Mucosa of rectum (tissue), 2 donors: ENCODE results near the gene FSTL3.
"Not testable (repeated sequence)": the region's sequence is repeated elsewhere in the genome, so short reads cannot be mapped to it uniquely, and the experiment has no call there.

Experiments
- H3K27ac ChIP-seq, 2 donors: one replicate each; pipeline ENCODE4 v1.7.0; 2013; ENCODE audit warnings: inconsistent platforms in 2 of 2, low read depth in 2 of 2, low read length in 2 of 2
- H3K27me3 ChIP-seq, 2 donors: one replicate each; pipeline ENCODE4 v1.7.0; 2013; ENCODE audit warnings: low read length in 2 of 2; ENCODE audit not compliant: control insufficient read depth in 2 of 2, insufficient read depth in 2 of 2
- H3K36me3 ChIP-seq, 2 donors: one replicate each; pipeline ENCODE4 v1.7.0; 2013; ENCODE audit warnings: low read length in 2 of 2; ENCODE audit not compliant: control insufficient read depth in 2 of 2, insufficient read depth in 2 of 2
- H3K4me1 ChIP-seq, 2 donors: one replicate each; pipeline ENCODE4 v1.7.0; 2013; ENCODE audit warnings: low read length in 2 of 2, mild to moderate bottlenecking in 1 of 2; ENCODE audit not compliant: control insufficient read depth in 2 of 2, insufficient read depth in 2 of 2
- H3K4me3 ChIP-seq, 2 donors: one replicate each; pipeline ENCODE4 v1.7.0; 2013; ENCODE audit warnings: low read length in 2 of 2
- H3K9ac ChIP-seq, 2 donors: one replicate each; pipeline ENCODE4 v1.7.0; 2013; ENCODE audit warnings: low read length in 2 of 2, low read depth in 1 of 2, mild to moderate bottlenecking in 1 of 2
- H3K9me3 ChIP-seq, 2 donors: one replicate each; pipeline ENCODE4 v1.7.0; 2013; ENCODE audit warnings: low read length in 2 of 2; ENCODE audit not compliant: control insufficient read depth in 2 of 2
- donor health status: healthy.
- donor health status: Normal muscosa, but diverticular disease.

The FSTL3 gene

DNA sequence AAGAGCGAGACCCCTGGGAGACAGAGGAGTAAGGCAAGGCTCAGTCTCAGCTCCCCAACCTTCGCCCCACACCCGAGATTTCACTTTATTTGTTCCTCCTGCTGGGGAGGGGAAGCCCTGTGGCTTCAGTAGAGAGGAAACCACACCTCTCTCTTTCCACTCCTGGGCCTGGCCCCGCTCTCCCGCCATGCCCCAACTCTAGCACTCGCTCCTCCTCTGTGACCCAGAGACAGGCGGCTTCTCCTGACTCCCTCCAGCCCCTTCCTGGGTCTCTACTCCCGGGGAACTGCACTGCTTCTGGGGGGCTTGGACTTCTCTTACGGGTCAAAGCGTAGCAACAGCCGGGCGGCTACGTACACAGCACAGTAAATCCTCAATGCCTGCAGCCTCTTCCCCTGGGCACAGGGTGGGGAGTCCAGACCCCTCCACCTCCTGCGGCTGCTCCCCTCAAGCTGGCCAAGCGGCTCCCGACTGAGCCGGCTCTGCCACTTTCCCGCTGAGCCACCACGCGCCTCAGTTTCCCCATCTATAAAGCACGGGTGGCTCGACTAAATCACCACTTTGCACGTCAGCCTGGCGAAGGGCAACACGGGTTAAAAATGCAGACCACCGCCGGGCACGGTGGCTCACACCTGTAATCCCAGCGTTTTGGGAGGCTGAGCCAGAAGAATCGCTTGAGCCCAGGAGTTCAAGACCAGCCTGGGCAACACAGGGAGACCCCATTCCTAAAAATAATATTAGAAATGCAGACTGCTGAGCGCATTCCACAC is 14.6 kb upstream of the FSTL3 start:
- peak overlapping the region; percentile 95 to 96 for H3K9ac ChIP-seq
- H3K9me3 ChIP-seq, result no peaks in the 10 kb centered on the region
- H3K4me3 ChIP-seq, result peak overlapping the region; percentile 79 to 82
- peak overlapping the region; percentile 95 to 96 for H3K27ac ChIP-seq
- H3K27me3 ChIP-seq, result no peaks in the 10 kb centered on the region
- no peaks in the 10 kb centered on the region for H3K36me3 ChIP-seq
- peaks cover 50 to 51% of the 10 kb centered on the region in 2 donors for H3K4me1 ChIP-seq

DNA sequence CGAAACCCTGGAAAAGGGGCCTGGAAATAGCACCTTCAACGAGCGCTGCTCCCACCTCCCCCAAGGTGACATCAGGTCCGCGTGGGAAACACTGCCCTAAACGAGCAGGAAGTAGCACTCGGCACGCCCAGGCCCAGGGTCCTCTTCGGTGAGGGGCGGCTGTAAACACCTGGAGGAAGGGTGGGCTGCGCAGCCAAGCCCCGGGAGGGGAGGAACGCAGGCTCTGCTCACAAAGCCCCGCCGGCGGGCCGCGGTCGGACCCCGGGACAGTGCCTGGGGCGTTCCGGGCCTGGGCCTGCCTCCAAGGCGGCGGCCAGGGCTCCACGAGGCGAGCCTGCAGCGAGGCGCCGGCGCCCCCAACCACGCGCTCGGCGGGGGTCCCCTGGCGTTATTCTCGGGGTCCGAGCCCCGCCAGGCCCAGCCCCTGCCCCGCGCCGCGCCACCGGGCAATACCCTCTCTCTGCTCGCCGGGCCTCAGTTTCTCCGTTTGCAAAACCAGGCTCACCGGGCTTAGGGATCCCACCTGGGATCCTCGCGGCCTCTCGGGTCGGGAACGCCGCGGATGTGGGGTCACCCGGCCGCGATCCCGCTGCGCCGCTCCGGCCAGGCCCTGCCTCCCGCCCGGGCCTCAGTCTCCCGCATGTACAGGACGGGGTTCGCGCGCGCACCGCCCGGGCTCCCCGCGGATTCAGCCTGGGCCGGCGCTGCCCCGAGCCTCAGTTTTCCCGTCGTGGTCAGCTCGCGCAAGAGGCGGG is 13.8 kb upstream of the FSTL3 start:
- peaks cover 48 to 50% of the 10 kb centered on the region in 2 donors for H3K4me1 ChIP-seq

DNA sequence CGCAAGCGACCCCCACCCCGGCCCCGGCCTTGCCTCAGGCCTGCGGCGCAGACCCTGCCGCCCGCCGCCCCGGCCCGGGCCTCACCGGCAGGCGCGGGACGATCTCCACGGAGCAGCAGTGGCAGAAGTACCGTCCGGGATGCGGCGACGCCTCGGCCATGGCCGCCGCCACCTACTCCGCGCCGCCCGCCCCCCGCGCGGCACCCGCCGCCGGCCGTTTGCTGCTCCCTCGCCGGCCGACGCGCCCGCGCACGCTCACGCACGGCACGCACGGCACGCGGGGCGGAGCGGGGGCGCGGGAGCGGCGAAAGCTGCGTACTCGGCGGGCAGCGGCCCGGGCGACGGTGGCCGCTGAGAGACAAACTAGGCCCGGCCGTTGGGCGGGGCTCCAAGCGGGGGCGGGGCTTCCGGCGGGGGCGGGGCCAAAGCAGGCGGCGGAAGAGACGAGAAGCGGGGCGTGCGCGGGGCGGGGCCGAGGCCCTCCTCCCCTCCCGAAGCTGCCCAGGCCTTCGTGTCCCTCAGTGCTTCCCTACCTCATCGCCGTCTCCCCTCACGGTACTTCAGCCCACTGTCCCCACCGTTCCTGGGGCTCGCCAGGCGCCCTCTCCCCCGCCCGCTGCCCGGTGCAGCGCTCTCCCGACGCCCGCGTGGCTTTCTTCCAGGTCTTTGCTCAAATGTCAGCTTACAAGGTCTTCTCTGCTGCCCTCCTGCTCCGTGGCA is 13.1 kb upstream of the FSTL3 start, which contains the start of gene RNF126:
TSS of gene RNF126 (minus strand) at position 253 of the 720 bp plus-strand sequence. CDS start at position 160, 93 bp downstream.
- H3K27me3 ChIP-seq, result no peaks in the 10 kb centered on the region
- peak within 1 kb of the TSS; percentile 95 to 96 for H3K9ac ChIP-seq
- peaks cover 46 to 50% of the 10 kb centered on the region in 2 donors for H3K4me1 ChIP-seq
- H3K27ac ChIP-seq, result peak within 1 kb of the TSS; percentile 95 to 96
- peak within 1 kb of the TSS; percentile 79 to 82 for H3K4me3 ChIP-seq
- H3K9me3 ChIP-seq, result no peaks in the 10 kb centered on the region
- H3K36me3 ChIP-seq, result no peaks in the 10 kb centered on the region

More for the DNA sequence above, 13.8 kb upstream of the FSTL3 start:
- Histone ChIP-seq H3K9ac (peak overlapping the region; percentile 95 to 96), H3K27ac (peak overlapping the region; percentile 95 to 96), H3K27me3 (no peaks in the 10 kb centered on the region), H3K9me3 (no peaks in the 10 kb centered on the region), H3K4me3 (peak overlapping the region; percentile 79 to 82), H3K36me3 (no peaks in the 10 kb centered on the region)

DNA sequence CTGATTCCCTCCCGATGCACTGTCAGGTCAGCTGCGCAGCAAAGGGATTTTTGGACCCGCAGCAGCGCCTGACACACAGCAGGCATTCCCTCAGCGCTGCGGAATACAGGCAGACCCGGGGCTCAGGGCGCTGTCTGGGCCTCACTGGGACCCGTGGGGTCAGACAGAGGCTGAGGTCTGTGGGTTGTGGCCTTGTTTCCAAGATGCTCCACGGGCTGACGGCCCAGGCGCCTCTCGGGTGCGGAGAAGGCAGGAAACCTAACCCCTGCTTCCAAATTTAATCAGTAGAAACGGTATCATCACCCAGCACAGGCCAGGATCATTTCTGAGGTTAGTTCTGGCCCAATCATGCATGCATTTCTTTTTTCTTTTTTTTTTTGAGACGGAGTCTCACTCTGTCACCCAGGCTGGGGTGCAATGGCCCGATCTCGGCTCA is 12.5 kb upstream of the FSTL3 start:
- Histone ChIP-seq H3K9ac (peak overlapping the region; percentile 89 to 91), H3K4me3 (peak overlapping the region; percentile 75 to 78), H3K4me1 (peaks cover 40 to 45% of the 10 kb centered on the region in 2 donors), H3K27me3 (no peaks in the 10 kb centered on the region), H3K9me3 (no peaks in the 10 kb centered on the region), H3K27ac (peak overlapping the region; percentile 89 to 94), H3K36me3 (no peaks in the 10 kb centered on the region)

DNA sequence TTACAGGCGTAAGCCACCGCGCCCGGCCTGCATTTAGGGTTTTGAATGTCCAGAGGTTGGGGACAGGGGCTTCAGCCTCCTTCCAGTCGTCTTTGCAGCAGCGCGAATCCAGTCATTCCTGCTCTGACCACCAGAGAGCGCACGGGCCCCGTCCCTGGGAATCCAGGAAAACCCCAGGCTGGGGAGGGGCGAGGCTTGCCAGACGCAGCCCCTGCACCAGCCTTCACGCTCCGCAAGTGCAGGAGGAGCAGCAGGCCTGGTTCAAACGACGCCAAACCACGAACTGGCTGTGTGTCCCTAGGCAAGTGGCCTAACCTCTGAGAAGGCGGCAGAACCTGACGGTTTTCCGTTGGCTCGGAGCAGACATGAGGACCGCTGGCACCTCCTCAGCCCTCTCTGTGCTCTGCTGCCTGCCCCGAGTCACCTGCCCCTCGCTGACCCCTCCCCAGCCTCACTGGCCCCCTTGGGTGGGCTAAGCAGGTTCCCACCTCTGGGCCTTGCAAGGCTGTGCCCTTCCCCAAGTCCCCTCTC is 11.2 kb upstream of the FSTL3 start:
- no peaks in the 10 kb centered on the region for H3K27me3 ChIP-seq
- peaks cover 30 to 35% of the 10 kb centered on the region in 2 donors for H3K4me1 ChIP-seq
- no peaks in the 10 kb centered on the region for H3K36me3 ChIP-seq
- H3K4me3 ChIP-seq, result peak overlapping the region; percentile 48 to 65
- no peak overlapping the region for H3K27ac ChIP-seq
- H3K9ac ChIP-seq, result peak overlapping the region; percentile 24 to 61
- no peaks in the 10 kb centered on the region for H3K9me3 ChIP-seq

DNA sequence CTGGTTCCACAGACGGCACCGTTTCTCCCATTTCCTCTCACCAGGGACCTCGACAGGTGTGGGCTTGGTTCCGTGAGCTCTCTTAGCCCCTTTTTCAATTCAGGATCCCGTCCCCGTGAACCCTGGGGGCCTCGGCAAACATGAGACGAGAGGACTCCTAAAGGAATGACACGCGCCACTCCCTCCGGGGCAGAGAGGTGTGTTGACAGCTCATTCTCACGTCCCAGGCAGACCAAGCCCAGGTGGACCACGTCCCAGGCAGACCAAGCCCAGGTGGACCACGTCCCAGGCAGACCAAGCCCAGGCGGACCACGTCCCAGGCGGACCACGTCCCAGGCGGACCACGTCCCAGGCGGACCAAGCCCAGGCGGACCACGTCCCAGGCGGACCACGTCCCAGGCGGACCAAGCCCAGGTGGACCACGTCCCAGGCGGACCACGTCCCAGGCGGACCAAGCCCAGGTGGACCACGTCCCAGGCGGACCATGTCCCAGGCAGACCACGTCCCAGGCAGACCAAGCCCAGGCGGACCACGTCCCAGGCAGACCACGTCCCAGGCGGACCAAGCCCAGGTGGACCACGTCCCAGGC is 9.1 kb upstream of the FSTL3 start:
- H3K27me3 ChIP-seq, H3K36me3 ChIP-seq, H3K9me3 ChIP-seq, H3K9ac ChIP-seq, H3K4me3 ChIP-seq, H3K27ac ChIP-seq: not testable (repeated sequence)
- peaks cover 10 to 14% of the 10 kb centered on the region in 2 donors for H3K4me1 ChIP-seq

DNA sequence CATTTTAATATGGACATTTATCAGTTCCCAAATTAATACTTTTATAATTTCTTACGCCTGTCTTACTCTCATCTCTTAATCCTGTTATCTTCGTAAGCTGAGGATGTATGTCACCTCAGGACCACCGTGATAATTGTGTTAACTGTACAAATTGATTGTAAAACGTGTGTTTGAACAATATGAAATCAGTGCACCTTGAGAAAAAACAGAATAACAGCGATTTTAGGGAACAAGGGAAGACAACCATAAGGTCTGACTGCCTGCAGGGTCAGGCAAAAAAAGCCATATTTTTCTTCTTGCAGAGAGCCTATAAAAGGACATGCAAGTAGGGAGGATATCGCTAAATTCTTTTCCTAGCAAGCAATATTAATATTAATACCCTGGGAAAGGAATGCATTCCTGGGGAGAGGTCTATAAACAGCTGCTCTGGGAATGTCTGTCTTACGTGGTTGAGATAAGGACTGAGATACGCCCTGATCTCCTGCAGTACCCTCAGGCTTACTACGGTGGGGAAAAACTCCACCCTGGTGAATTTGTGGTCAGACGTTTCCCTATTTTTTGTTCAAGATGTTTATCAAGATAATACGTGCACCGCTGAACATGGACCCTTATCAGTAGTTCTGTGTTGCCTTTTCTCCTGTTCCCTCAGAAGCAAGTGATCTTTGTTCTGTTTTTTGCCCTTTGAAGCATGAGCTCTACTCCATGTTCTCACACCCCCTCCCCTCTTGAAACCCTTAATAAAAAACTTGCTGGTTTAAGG is 7.3 kb upstream of the FSTL3 start:
- not testable (repeated sequence) for H3K27ac ChIP-seq, H3K9ac ChIP-seq, H3K9me3 ChIP-seq, H3K36me3 ChIP-seq, H3K4me3 ChIP-seq, H3K27me3 ChIP-seq, H3K4me1 ChIP-seq

DNA sequence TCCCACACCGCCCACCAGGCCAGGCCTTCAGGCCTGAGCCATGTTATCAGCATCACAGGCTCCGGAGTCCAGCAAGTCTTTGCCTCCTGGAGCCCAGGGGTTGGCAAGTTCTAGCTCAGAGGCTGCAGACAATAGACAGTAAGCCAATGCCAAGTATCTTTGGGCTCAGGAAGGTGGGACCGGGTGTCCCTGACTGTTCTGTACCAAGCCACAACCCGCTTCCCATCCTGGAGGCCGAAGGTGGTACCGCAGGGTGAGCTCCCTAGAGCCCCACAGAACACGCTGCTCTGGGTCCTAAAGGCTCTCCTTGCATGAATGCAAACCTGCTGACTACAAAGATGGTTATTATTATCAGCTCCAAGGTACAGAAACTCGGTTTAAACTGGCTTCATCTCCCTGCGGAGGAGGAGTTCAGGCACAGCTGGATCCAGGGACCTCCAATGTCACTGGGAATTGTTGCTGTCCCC is 5.5 kb upstream of the FSTL3 start:
- Histone ChIP-seq H3K4me1 (peaks cover 4 to 5% of the 10 kb centered on the region in 2 donors), H3K27me3 (peaks cover 0 to 2% of the 10 kb centered on the region in 2 donors), H3K9me3 (no peaks in the 10 kb centered on the region), H3K36me3 (no peaks in the 10 kb centered on the region), H3K27ac (no peak overlapping the region), H3K4me3 (no peak overlapping the region), H3K9ac (no peak overlapping the region)
